HepG2 (cell line): ENCODE measurements around the gene SRPRA. TPM values are rescaled to one million over a fixed set of nuclear protein-coding genes. Genes with fewer than 3 reads are reported as not detected.

Source experiments
- ATAC-seq: fragments of 200-7000 bp; cut with Tn5 transposase; 3 replicates; pipeline ENCODE4 v1.9.1; 2020; ENCODE audit warnings: mild to moderate bottlenecking, moderate library complexity
- BruUV-seq: library from RNA; stranded (reverse); fragments of 400-500 nt; replicated peaks from 2 replicates; lab custom pipeline; 2021; lab: Mats Ljungman, UMichigan
- CTCF ChIA-PET: fragments of 300-600 bp; formaldehyde crosslinking; extraction: SDS; loops from one replicate; lab custom pipeline; 2021; ENCODE audit warnings: low total read pairs, inconsistent platforms, low intra/inter-chr PET ratio; lab: Yijun Ruan, JAX
- POLR2A ChIA-PET: fragments of 350-600 bp; sonication (Branson Sonifier 250); formaldehyde crosslinking; loops from one replicate; lab custom pipeline; 2020; ENCODE audit warnings: antibody characterized with exemption, inconsistent platforms; lab: Yijun Ruan, JAX
- DNase-seq: peaks from one replicate; pipeline ENCODE4 v3.0.0-alpha.2; 2015; ENCODE audit warnings: low spot score
- FAIRE-seq: peaks from 3 replicates; lab custom pipeline; 2011; peaks lifted over from hg19 to GRCh38; lab: Jason Lieb, UNC
- H2AFZ ChIP-seq: one replicate; pipeline ENCODE4 v1.6.1; 2011; ENCODE audit warnings: low read length, inconsistent platforms
- H3K27ac ChIP-seq: fragments of 300-600 bp; 3 replicates; pipeline ENCODE4 v1.8.0; 2011; ENCODE audit warnings: mixed run types, mild to moderate bottlenecking, mixed read lengths, low read length, inconsistent platforms; ENCODE audit not compliant: insufficient read depth; ENCODE audit errors: extremely low read length
- H3K27me3 ChIP-seq, 2 experiments: fragments of 200-600 bp in 1 of 2; 2 replicates in 1 of 2; 3 replicates in 1 of 2; pipeline versions ENCODE4 v1.6.0 to v1.8.0; 2011; ENCODE audit warnings: low read length in 2 of 2, mild to moderate bottlenecking in 2 of 2, moderate library complexity in 2 of 2, inconsistent platforms in 1 of 2; ENCODE audit not compliant: insufficient read depth in 2 of 2, control insufficient read depth in 1 of 2
- H3K36me3 ChIP-seq, 2 experiments: fragments of 200-600 bp in 1 of 2; replicated peaks in 1 of 2; 2 replicates in 1 of 2; 3 replicates in 1 of 2; pipeline versions ENCODE4 v1.5.1 to v1.8.0; 2011; ENCODE audit warnings: low read length in 2 of 2, inconsistent platforms in 1 of 2; ENCODE audit not compliant: insufficient read depth in 2 of 2, control insufficient read depth in 1 of 2
- H3K4me1 ChIP-seq: 2 replicates; pipeline ENCODE4 v1.5.1; 2012; ENCODE audit warnings: low read length, inconsistent platforms; ENCODE audit not compliant: insufficient read depth
- H3K4me2 ChIP-seq: 2 replicates; pipeline ENCODE4 v1.6.0; 2011; ENCODE audit warnings: low read depth, low read length, inconsistent platforms
- H3K4me3 ChIP-seq, 3 experiments: fragments of 200-600 bp in 1 of 3; sonication (generic), shearing (Covaris generic) in 1 of 3; replicated peaks in 1 of 3; 2 replicates each; pipeline ENCODE4 v1.5.1; 2011 to 2016; ENCODE audit warnings: low read length in 3 of 3, inconsistent platforms in 2 of 3, low read depth in 2 of 3, mild to moderate bottlenecking in 2 of 3, control low read depth in 1 of 3, mixed read lengths in 1 of 3; ENCODE audit not compliant: insufficient read depth in 1 of 3
- H3K79me2 ChIP-seq: one replicate; pipeline ENCODE4 v1.6.1; 2011; ENCODE audit warnings: low read length, inconsistent platforms; ENCODE audit not compliant: insufficient read depth
- H3K9ac ChIP-seq: 2 replicates; pipeline ENCODE4 v1.6.0; 2011; ENCODE audit warnings: mild to moderate bottlenecking, low read depth, low read length, inconsistent platforms; ENCODE audit not compliant: insufficient read depth
- H3K9me3 ChIP-seq: 2 replicates; pipeline ENCODE4 v1.5.1; 2012; ENCODE audit warnings: mild to moderate bottlenecking, low read length
- H4K20me1 ChIP-seq: 2 replicates; pipeline ENCODE4 v1.6.0; 2011; ENCODE audit warnings: inconsistent platforms, mild to moderate bottlenecking, low read length, moderate library complexity; ENCODE audit not compliant: insufficient read depth
- CREM ChIP-seq, 2 experiments: sonication (generic) in 1 of 2; formaldehyde crosslinking in 1 of 2; IDR thresholded peaks; 2 replicates each; pipeline versions ENCODE4 v1.4.0 to v1.6.1; 2016 to 2020; ENCODE audit warnings: antibody characterized with exemption in 1 of 2, mild to moderate bottlenecking in 1 of 2, missing genetic modification reagents in 1 of 2
- FOXO4 ChIP-seq: sonication (generic); formaldehyde crosslinking; conservative IDR thresholded peaks from 2 replicates; pipeline ENCODE4 v1.8.1; 2023; ENCODE audit warnings: missing genetic modification reagents
- GLI4 ChIP-seq: sonication (generic); formaldehyde crosslinking; IDR thresholded peaks from 2 replicates; pipeline ENCODE4 v1.5.1; 2020; ENCODE audit warnings: missing genetic modification reagents, mild to moderate bottlenecking, moderate library complexity, borderline replicate concordance
- JUNB ChIP-seq: sonication (generic); formaldehyde crosslinking; IDR thresholded peaks from 2 replicates; pipeline ENCODE4 v1.8.0; 2022; ENCODE audit warnings: missing genetic modification reagents, mild to moderate bottlenecking, borderline replicate concordance
- KLF15 ChIP-seq: sonication (generic); formaldehyde crosslinking; IDR thresholded peaks from 2 replicates; pipeline ENCODE4 v1.8.1; 2023; ENCODE audit warnings: borderline replicate concordance, mild to moderate bottlenecking, inconsistent platforms, missing genetic modification reagents, mixed read lengths
- MTF1 ChIP-seq: sonication (generic); formaldehyde crosslinking; IDR thresholded peaks from 2 replicates; pipeline ENCODE4 v1.5.0; 2020; ENCODE audit warnings: missing genetic modification reagents
- ONECUT2 ChIP-seq: sonication (generic); formaldehyde crosslinking; IDR thresholded peaks from 2 replicates; pipeline ENCODE4 v1.4.0; 2020; ENCODE audit warnings: missing genetic modification reagents
- SALL1 ChIP-seq: sonication (generic); formaldehyde crosslinking; IDR thresholded peaks from 2 replicates; pipeline ENCODE4 v1.8.0; 2022; ENCODE audit warnings: mild to moderate bottlenecking, missing genetic modification reagents
- TAF15 ChIP-seq: fragments of 200-400 bp; formaldehyde crosslinking; IDR thresholded peaks from one replicate; pipeline ENCODE4 v1.6.1; 2018; ENCODE audit warnings: mild to moderate bottlenecking, low read depth, low read length; ENCODE audit not compliant: poor library complexity, severe bottlenecking
- ZBTB20 ChIP-seq: sonication (generic); formaldehyde crosslinking; IDR thresholded peaks from 2 replicates; pipeline ENCODE4 v1.8.1; 2023; ENCODE audit warnings: missing genetic modification reagents, low read depth, mild to moderate bottlenecking, borderline replicate concordance
- ZNF24 ChIP-seq: fragments of 450-650 bp; IDR thresholded peaks from 2 replicates; pipeline ENCODE4 v1.6.1; 2017; ENCODE audit warnings: antibody characterized with exemption, mild to moderate bottlenecking
- ZNF616 ChIP-seq: sonication (generic); formaldehyde crosslinking; IDR thresholded peaks from 2 replicates; pipeline ENCODE4 v1.5.0; 2020; ENCODE audit warnings: low read depth, mild to moderate bottlenecking, missing genetic modification reagents
- ZSCAN21 ChIP-seq: sonication (generic); formaldehyde crosslinking; IDR thresholded peaks from 2 replicates; pipeline ENCODE4 v1.8.0; 2022; ENCODE audit warnings: mild to moderate bottlenecking, missing genetic modification reagents, moderate library complexity, borderline replicate concordance
- WGBS: methylation state at CpG from one replicate; pipeline ENCODE4 v1.1.6; 2017; ENCODE audit warnings: low lambda C conversion rate; 5-methylcytosine and 5-hydroxymethylcytosine counted together
- in situ Hi-C: cut with HindIII; loops from 2 replicates; pipeline ENCODE4 v1.10.0; 2017; ENCODE audit warnings: low pct_unique_long_range_greater_than_20kb; ENCODE audit not compliant: extremely low pct_ligation_motif_present
- intact Hi-C: fragments of 100-400 bp; cut with micrococcal nuclease; formaldehyde crosslinking; loops from one replicate; pipeline ENCODE4 v1.10.0; 2022; ENCODE audit not compliant: unreplicated experiment
- polyA plus RNA-seq, 8 experiments: library from polyadenylated mRNA; depleted of rRNA in 3 of 8; stranded (reverse) in 7 of 8; unstranded in 1 of 8; fragments of >200 nt; fragmentation: Illumina TruSeq in 4 of 8; extraction: Trizol in 4 of 8; gene quantifications; 2 replicates each; pipeline versions ENCODE4 v1.2.1 to v1.2.3, GENCODE V29; 2011 to 2016; ENCODE audit warnings: low read depth in 4 of 8, missing spikeins in 1 of 8, mixed read lengths in 1 of 8; ENCODE audit not compliant: insufficient read depth in 1 of 8
- total RNA-seq, 5 experiments: library from RNA; depleted of rRNA; stranded (reverse); fragments of >200 nt; fragmentation: Illumina TruSeq; extraction: Trizol; gene quantifications; 2 replicates each; pipeline ENCODE4 v1.2.3, GENCODE V29; 2016; ENCODE audit warnings: low read depth in 1 of 5
- TF ChIP-seq, protein P1 (sequence below): sonication (generic); formaldehyde crosslinking; IDR thresholded peaks from 2 replicates; pipeline ENCODE4 v1.8.1; 2022; ENCODE audit warnings: mild to moderate bottlenecking, missing genetic modification reagents
- TF ChIP-seq, protein P2 (sequence below): sonication (generic); formaldehyde crosslinking; IDR thresholded peaks from 2 replicates; pipeline ENCODE4 v1.4.0; 2020; ENCODE audit warnings: missing genetic modification reagents

SRPRA gene
- total and polyA plus RNA-seq, 2 of the 13 experiments (the other 11 are each of a cell fraction or from before 2014, with no cell fraction given), result 27.7 to 64.6 TPM

DNA sequence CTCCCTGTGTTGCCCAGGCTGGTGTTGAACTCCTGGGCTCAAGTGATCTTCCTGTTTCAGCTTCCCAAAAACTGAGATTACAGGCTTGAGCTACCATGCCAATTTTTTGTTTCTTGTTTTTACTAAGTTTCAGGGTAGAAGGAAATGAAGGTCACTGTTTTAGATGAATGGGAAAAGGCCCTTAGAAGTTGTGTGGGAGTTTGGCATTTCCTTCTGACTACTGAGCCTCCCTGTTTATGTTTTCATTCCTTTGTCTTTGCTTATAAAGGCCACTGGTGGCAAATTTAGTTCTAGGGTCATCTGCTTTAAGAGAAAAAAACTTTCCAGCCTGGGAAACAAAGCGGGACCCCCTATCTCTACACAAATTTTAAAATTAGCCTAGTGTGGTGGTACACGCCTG lies 22.1 kb downstream of the SRPRA start:
- ChIA-PET POLR2A (no interaction called here), CTCF (no interaction called here)
- in situ Hi-C loops, result no loop called here
- Histone ChIP-seq H3K27ac (no peak overlapping the region), H4K20me1 (no peaks in the 10 kb centered on the region), H3K27me3 (no peaks in the 10 kb centered on the region), H3K36me3 (peaks cover 4 to 25% of the 10 kb centered on the region in 2 experiments; a peak in 4 of 5 replicates), H2AFZ (no peak overlapping the region), H3K4me2 (no peak overlapping the region), H3K9me3 (no peaks in the 10 kb centered on the region), H3K79me2 (no peaks in the 10 kb centered on the region), H3K4me1 (no peaks in the 10 kb centered on the region), H3K4me3 (no peak overlapping the region), H3K9ac (no peak overlapping the region)
- DNase-seq (no peak), FAIRE-seq (no peak), ATAC-seq (no peak)
- WGBS, result 95% methylated on average over 2 of the region's 2 CpGs
- no TSS peak for BruUV-seq
- intact Hi-C loops, result no loop called here
- TF ChIP-seq TAF15 (no peak), ONECUT2 (CRISPR knock-in tag) (no peak), MTF1 (CRISPR knock-in tag) (no peak), KLF15 (CRISPR knock-in tag) (no peak), ZNF24 (no peak), ZNF616 (CRISPR knock-in tag) (no peak), GLI4 (CRISPR knock-in tag) (no peak), CREM (IDR thresholded peaks at IDR 0.05) (no peak), CREM (CRISPR knock-in tag; IDR thresholded peaks at IDR 0.05) (no peak), JUNB (CRISPR knock-in tag) (no peak), SALL1 (CRISPR knock-in tag) (no peak), FOXO4 (CRISPR knock-in tag) (no peak), ZBTB20 (CRISPR knock-in tag) (no peak), ZSCAN21 (CRISPR knock-in tag) (no peak)
- TF ChIP-seq, protein P1, sequence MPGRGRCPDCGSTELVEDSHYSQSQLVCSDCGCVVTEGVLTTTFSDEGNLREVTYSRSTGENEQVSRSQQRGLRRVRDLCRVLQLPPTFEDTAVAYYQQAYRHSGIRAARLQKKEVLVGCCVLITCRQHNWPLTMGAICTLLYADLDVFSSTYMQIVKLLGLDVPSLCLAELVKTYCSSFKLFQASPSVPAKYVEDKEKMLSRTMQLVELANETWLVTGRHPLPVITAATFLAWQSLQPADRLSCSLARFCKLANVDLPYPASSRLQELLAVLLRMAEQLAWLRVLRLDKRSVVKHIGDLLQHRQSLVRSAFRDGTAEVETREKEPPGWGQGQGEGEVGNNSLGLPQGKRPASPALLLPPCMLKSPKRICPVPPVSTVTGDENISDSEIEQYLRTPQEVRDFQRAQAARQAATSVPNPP (CRISPR knock-in tag), result no peak
- TF ChIP-seq, protein P2, sequence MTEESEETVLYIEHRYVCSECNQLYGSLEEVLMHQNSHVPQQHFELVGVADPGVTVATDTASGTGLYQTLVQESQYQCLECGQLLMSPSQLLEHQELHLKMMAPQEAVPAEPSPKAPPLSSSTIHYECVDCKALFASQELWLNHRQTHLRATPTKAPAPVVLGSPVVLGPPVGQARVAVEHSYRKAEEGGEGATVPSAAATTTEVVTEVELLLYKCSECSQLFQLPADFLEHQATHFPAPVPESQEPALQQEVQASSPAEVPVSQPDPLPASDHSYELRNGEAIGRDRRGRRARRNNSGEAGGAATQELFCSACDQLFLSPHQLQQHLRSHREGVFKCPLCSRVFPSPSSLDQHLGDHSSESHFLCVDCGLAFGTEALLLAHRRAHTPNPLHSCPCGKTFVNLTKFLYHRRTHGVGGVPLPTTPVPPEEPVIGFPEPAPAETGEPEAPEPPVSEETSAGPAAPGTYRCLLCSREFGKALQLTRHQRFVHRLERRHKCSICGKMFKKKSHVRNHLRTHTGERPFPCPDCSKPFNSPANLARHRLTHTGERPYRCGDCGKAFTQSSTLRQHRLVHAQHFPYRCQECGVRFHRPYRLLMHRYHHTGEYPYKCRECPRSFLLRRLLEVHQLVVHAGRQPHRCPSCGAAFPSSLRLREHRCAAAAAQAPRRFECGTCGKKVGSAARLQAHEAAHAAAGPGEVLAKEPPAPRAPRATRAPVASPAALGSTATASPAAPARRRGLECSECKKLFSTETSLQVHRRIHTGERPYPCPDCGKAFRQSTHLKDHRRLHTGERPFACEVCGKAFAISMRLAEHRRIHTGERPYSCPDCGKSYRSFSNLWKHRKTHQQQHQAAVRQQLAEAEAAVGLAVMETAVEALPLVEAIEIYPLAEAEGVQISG, result no peak
- TF ChIP-seq, all 625 proteins: peak for 0
